Liver (tissue), 3 donors: ENCODE measurements around the gene HCK.

Source experiments
- EGR1 ChIP-seq, 2 donors: IDR thresholded peaks; 2 replicates each; pipeline ENCODE4 v1.6.1; 2016 to 2018; ENCODE audit warnings: antibody characterized with exemption in 2 of 2, low read depth in 2 of 2
- GABPA ChIP-seq, 2 donors: IDR thresholded peaks in 1 of 2; conservative IDR thresholded peaks in 1 of 2; 2 replicates each; pipeline ENCODE4 v1.6.1; 2016; ENCODE audit warnings: antibody characterized with exemption in 2 of 2, mild to moderate bottlenecking in 1 of 2, moderate library complexity in 1 of 2
- RAD21 ChIP-seq, 2 donors: IDR thresholded peaks; 2 replicates each; pipeline ENCODE4 v1.6.1; 2016; ENCODE audit warnings: antibody characterized with exemption in 2 of 2, mild to moderate bottlenecking in 2 of 2
- REST ChIP-seq: IDR thresholded peaks from 2 replicates; pipeline ENCODE4 v1.6.1; 2016; ENCODE audit warnings: antibody characterized with exemption, mild to moderate bottlenecking
- TAF1 ChIP-seq: conservative IDR thresholded peaks from 2 replicates; pipeline ENCODE4 v1.6.1; 2016; ENCODE audit warnings: antibody characterized with exemption, mild to moderate bottlenecking
- ZBTB33 ChIP-seq: IDR thresholded peaks from 2 replicates; pipeline ENCODE4 v1.6.1; 2016; ENCODE audit warnings: antibody characterized with exemption
- TF ChIP-seq, protein P1 (sequence below): fragments of 150-350 bp; IDR thresholded peaks from 2 replicates; pipeline ENCODE4 v1.5.1; 2017; ENCODE audit warnings: improper control_type of control experiment, low read depth, low read length; ENCODE audit not compliant: missing input control
- donor health status: healthy.
- donor health status: healthy.

DNA sequence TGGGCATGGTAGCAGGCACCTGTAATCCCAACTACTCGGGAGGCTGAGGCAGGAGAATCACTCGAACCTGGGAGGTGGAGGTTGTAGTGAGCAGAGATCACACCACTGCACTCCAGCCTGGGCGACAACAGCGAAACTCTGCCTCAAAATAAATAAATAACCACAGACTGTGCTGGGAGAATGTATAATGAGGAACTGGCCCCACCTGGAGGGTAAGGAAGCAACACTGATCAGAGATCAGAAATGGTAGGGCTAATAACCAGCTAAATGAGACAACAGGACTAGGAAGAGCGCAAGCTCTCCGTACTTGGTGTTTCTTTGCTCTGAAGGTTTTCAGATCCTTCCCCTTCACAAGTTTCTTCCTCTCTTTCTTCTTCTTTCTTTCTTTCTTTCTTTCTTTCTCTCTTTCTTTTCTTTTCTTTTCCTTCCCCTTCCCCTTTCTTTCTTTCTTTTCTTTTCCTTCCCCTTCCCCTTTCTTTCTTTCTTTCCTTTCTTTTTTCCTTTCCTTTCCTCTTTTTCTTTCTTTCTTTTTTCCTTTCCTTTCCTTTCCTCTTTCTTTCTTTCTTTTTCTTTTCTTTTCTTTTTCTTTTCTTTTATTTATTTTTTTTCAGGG is 27.3 kb upstream of the HCK start:
- TF ChIP-seq, protein P1, sequence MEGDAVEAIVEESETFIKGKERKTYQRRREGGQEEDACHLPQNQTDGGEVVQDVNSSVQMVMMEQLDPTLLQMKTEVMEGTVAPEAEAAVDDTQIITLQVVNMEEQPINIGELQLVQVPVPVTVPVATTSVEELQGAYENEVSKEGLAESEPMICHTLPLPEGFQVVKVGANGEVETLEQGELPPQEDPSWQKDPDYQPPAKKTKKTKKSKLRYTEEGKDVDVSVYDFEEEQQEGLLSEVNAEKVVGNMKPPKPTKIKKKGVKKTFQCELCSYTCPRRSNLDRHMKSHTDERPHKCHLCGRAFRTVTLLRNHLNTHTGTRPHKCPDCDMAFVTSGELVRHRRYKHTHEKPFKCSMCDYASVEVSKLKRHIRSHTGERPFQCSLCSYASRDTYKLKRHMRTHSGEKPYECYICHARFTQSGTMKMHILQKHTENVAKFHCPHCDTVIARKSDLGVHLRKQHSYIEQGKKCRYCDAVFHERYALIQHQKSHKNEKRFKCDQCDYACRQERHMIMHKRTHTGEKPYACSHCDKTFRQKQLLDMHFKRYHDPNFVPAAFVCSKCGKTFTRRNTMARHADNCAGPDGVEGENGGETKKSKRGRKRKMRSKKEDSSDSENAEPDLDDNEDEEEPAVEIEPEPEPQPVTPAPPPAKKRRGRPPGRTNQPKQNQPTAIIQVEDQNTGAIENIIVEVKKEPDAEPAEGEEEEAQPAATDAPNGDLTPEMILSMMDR, result no peak
- TF ChIP-seq ZBTB33 (no peak), GABPA (IDR thresholded peaks at IDR 0.05 in 1 of 2, conservative IDR thresholded peaks at IDR 0.05 in 1 of 2) (no peak), RAD21 (IDR thresholded peaks at IDR 0.05) (no peak), REST (no peak), TAF1 (no peak), EGR1 (IDR thresholded peaks at IDR 0.05; ENCODE audit: low read depth in 2 of 2) (no peak)
